ENCODE results near the gene NRIP1.
"Not testable (repeated sequence)": the region's sequence is repeated elsewhere in the genome, so short reads cannot be mapped to it uniquely, and the experiment has no call there.

The NRIP1 gene

DNA sequence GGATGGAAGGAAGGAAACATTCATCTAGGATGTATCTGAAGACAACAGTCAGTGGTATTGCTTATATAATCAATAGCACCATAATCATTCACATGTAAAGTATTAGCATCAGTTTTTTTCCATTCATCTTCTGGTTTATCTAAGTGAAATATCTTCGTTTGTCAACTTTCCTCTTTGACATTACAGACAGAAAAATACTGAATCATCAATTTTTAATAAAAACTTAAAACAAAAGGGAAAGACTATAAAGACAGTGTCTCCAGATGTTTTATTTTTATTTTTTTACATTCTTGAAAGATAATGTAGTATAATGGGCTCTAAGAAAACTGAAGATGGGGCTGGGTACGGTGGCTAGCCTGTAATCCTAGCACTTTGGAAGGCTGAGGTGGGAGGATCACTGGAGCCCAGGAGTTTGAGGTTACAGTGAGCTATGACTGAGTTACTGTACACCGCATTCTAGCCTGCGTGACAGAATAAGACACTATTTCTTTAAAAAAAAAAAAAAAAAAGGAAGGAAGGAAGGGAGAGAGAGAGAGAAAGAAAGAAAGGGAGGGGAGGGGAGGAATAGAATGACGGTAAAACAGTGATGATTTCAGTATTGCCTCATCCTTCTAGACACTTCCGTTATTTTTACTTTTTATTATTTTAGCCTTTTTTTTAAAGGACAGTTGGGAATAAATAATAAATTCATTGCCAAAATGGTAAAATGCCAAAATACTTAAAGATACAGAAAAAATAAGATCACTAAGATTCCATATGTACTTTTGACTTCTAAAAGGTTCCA is 89.5 kb downstream of the NRIP1 start:
- no peak for DNase-seq (ENCODE audit: low read depth)

DNA sequence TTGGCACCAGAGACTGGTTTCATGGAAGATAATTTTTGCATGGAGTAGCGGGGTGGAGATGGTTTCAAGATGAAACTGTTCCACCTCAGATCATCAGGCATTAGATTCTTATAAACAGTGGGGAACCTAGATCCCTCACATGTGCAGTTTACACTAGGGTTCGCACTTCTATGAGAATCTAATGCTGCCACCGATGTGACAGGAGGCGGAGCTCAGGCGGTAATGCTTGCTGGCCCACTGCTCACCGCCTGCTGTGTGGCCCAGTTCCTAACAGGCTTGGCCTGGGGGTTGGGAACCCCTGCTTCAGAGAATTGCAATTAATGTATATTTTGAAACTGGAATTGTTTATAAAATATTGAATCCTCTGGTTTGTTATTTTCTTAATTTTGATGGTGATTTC is 92.1 kb downstream of the NRIP1 start:
- no peak for DNase-seq (ENCODE audit: low read depth)

DNA sequence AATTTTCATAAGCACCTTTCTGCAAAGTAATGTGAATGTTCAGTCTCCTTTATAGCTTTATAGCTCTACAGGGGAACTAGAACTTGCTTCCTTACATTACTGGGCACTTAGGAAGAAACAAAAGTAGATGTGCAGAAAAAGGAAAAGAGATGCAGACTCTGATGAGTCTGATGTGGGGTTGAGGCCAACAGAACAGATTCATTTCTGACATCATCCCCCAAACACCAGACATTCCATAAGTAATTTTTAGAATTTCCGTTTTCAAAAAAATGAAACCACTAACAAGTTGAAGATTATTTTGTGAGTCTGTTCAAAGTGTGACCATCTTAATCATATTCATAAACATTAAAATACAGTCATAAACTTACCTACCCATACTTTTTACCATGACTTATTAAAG is 96.0 kb downstream of the NRIP1 start:
- DNase-seq (ENCODE audit: low read depth), result no peak

DNA sequence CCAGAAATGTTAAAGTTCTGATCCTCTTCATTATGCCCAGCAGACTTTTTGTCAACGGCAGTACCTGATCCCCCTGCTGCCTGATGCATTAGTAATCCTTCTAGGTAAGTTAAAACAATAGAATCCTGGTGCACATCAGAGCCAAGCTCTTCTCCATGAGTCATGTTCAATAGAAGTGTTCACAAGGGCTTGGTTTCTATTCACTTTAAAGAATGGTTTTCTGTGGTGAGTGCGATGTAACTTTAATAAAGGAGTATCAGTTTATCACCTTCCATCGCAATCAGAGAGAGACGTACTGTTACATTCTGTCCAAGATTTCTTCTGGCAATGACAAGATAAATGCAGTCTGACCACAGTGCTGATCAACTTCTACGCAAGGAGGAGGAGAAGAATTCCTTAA is 96.8 kb downstream of the NRIP1 start:
- DNase-seq (ENCODE audit: low read depth), result no peak

DNA sequence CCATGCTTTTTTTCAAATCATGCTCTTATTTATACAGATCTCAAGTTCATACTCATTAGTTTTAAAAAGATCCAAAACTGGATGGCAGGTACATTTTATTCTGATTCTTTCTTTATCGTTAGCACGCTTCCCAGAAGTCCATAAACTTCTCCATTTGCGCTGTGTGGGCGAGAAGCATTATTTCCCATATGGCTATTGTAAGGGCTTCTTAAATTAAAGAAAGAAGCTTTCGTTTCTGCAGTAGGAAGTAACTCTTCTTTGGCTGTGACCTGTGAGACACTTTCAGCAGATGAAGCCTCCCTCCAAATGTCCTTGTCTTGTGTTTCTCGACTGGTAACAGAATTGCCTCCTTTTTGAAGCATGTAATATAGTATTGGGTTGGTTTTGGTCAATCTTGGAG is 100.2 kb downstream of the NRIP1 start:
- DNase-seq (ENCODE audit: low read depth), result no peak

DNA sequence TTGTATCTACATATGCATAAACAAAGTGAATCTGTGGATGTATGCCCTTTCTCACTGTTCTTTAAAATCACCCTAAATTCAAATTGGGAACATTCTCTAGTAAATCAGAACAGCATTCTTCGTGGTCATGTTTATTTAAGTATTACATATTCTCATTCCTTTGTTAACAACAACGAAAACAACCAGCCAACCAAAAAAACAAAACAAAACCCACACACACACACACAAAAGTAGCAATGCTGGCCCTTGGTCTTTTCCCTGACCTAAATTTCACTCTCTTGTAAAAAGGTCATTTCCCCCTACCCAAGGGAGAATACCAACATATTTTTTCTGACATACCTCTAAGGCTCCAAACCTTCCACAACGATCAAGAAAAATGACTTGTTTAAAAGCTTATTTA is 102.6 kb downstream of the NRIP1 start:
- DNase-seq (ENCODE audit: low read depth), result no peak

DNA sequence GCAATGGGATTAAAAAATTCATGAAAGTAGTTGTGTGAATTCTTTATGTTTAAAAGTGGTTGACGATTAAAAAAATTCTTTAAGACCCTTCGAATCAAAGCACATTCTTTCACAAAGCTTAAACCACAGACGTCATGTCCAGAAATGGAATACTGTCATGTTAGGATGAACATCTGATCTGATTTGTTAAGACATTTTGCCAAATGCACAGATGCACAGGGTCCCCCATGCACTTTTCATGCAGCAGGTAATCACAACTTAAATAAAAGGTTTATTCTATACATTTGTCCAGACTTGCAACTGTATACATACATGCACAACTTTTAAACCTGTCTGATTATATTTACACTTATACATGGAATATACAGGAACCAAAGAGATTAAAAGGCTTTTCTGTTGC is 103.3 kb downstream of the NRIP1 start:
- DNase-seq (ENCODE audit: low read depth), result no peak

DNA sequence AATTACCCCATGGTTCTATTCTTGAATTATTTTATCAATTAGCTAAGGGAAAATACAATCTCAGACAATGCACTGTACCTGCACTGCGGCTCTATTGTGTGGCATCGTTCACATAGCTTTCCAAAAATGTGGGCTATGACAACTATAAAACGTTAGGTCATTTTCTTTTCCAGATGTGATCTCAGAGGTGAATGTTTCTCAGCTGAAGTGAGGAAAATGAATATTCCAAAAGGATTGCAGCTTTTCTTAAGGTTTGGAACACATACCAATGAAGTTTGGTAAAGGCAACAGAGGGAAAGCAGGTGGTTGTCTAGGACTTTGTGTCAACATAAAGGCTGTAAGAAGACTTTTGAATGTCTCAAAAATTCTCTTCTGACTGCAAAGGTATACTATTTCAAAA is 105.5 kb downstream of the NRIP1 start:
- DNase-seq (ENCODE audit: low read depth), result no peak

DNA sequence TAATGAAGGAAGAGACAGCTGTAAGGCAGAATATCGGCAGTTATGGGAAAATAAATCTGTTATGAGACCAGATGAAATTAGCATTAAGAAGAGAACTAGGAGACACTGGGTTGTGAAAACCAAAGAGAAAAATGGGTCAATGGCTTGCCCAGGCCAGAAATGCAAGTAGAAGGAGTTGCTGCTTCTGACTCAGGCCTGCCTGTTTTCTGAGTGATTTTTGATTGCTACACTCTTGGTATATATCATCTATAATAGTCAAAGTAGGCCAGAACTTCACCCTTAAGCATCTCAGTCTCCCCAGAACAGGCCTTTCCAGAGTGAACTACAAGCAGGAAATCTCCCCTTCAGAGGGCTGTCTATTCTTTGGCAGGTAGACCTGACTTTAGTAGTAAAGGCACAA is 107.0 kb downstream of the NRIP1 start:
- DNase-seq (ENCODE audit: low read depth), result no peak

DNA sequence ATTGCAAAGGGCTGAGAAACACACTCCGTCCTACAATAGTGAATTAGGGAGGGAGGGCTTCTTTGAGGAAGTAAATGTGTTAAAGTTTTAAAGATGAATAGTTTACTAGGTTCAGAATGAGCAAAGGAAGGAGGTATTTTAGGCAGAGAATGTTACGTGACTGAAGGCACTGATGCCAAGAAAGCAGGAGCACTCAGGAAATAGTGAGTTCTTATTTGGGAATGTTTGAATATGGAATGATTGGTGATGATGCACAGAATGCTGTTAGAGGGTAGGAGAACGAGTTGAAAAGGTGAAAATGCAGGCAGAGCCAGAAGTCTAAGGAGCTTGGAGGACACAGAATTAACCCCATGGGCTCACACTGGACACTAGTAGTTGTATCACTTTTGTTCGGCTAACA is 108.0 kb downstream of the NRIP1 start:
- peak; percentile 37 for DNase-seq (ENCODE audit: low read depth)

DNA sequence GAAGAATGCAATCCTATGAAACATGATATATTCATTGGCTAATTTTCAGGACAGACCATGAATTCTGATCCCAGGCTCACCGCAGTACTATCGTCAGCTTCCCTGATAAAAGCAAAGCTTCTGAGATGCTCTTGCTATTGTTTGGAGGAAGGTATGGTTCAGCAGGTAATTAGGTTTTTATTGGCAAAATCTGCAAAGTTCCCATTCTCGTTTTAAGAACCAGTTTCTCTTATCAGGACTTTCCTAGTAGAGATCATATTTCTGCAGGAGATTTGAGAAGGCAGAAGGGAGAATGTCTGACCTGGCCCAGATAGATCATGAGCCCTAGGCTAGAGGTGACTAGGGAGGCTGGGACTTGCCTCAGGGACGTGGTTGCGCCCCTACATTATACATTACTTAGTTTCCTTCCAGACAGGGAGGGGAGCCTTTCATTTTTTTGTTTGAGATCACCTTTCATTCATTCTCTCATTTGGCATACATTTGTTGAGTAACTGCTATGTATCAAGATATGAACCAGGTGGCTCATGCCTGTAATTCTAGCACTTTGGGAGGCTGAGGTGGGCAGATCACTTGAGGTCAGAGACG is 108.8 kb downstream of the NRIP1 start:
- DNase-seq (ENCODE audit: low read depth), result no peak

DNA sequence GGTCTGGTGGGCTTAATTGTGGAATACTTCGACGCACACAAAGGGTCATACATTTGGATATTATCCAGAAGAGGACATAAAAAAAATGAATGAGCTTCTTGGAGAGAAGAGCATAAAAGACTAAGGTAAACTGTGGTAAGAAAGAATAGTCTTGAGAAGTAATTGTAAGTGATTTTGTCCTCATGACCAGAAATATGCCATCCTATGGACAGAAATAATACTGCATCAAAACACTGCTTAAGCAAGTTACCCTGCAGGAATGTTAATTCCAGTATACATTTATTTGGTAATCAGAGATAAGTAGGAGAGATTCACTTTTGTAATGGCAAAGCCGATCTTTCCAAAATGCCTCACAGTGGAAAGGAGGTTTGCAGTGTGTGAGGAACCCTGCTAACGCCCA is 111.9 kb downstream of the NRIP1 start:
- no peak for DNase-seq (ENCODE audit: low read depth)

DNA sequence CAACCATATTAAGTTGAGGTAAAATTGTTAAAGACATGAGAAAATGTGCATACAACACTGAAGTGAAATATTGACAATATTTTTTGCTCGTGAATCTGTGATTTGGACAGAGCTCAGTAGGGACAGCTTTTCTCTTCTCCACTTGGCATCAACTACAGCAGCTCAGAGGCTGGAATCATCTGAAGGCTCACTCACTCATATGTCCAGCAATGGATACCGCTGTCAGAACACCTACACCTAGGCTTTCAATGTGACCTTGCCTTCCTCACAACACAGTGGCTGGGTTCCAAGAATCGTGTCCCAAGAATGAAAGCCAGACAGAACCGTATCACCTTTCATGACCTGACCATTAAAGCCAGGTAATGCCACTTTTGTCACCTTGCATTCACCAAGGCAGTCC is 115.2 kb downstream of the NRIP1 start:
- no peak for DNase-seq (ENCODE audit: low read depth)

DNA sequence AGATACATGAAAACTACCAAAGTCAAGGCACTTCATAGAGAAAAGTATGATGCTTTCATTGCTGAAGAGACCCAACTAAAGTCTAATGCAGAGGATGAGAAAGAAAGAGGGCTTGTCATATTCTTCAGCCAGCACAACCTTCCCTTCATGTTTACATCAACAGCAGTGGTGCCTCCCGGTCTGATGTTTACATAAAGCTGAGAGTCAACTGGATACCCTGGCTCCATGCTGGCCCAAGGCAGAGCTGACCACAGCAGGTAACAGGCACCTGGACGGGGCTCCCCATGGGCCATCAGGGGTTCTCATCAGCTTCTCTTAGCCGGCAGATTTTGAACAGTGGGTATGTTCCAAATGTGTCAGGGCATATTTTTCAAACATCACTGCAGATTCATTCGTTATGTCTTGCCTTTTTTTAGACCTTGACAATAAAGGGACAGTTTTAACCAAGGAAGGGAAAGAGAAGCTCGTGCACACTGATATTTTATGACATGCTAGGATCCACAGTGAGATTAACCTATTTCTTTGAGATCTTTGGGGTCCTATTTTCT is 117.1 kb downstream of the NRIP1 start:
- DNase-seq (ENCODE audit: low read depth), result no peak

DNA sequence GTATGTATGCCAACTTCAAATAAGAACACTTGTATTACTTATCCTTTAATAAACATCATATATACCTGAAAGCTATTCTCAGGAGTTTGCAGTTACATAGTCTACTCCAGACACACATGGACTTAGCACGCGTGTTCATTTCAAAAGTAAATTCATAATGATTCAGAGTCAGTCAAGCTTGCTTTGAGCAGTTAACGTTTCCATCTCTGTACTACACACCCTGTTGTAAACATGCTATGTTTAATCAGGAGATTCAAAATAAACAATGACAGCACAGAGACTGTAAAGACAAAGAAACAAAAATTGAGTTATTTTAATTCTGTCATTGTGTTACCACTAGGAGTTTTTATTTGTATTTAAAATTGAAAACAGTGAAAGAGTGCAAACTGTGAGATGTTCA is 119.6 kb downstream of the NRIP1 start:
- DNase-seq (ENCODE audit: low read depth), result no peak

DNA sequence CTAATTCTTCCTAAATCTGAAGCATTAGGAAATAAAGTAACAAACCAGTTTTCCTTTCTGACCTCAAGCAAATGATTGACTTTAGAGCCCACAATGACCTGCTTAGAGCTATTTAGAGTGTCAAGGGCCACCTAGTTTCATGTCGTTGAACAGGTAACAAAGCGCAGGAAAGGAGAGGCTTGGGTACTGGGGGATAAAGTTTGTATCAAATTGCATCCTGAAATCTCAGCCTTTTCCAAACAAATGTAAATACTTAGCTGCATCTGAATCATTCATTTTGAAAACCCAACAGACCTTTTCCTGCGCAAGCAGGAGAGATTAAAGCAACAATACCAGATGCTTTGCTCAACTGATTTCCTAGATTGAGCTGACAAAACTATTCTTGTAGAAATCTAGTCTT is 121.2 kb downstream of the NRIP1 start:
- DNase-seq (ENCODE audit: low read depth), result no peak

DNA sequence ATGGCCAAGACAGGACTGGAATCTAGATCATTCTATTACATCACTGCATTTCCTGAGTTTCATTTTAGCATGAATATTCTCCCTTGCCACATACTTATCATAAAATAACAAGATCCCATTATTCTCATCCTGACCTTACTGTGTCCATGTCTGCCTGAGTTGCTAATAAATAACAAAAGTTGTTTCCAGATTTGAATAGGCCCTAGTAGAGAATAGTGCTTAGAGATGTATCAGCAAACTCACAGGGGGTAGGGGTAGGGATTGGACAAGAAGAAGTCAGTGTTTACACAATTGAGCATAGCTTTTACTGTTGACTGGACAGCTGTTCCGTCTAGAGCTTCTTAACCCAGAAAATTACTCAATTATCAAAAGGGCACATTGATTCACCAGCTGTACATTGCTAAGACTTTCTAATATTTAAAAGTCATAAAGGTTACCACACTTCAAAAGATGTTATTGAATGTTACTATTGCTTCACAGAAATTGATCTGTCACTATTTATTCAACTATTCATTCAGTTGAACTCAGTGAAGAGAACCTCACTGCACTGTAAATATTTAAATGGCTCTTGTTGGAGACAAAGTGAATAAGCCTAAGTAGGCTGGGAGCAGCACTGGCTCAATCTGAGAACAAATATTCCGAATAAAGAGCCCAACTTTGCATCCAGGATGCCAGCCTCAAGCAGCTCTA is 121.9 kb downstream of the NRIP1 start:
- no peak for DNase-seq (ENCODE audit: low read depth)

DNA sequence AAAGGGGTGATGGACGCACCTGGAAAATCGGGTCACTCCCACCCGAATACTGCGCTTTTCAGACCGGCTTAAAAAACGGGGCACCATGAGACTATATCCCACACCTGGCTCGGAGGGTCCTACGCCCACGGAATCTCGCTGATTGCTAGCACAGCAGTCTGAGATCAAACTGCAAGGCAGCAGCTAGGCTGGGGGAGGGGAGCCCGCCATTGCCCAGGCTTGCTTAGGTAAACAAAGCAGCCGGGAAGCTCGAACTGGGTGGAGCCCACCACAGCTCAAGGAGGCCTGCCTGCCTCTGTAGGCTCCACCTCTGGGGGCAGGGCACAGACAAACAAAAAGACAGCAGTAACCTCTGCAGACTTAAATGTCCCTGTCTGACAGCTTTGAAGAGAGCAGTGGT is 137.5 kb downstream of the NRIP1 start:
- not testable (repeated sequence) for DNase-seq (ENCODE audit: low read depth)

DNA sequence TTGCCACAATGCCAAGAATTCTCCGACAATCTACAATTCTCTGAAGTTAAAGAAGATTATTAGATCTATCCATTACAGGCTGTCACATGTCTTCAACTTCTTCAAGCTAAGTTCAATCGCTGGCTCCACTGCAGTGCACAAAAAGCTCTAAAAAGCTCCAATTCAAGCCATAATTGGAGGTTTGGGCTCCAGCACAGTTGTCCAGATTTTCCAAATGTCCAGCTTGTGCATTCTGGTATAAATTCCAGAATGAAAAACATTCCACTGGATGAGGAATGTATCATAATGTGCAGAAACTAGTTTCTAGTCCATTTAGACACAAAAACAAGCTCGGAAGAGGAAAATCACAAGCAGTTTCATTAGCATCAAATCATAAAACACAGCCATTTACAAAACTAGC is 138.6 kb downstream of the NRIP1 start:
- DNase-seq (ENCODE audit: low read depth), result no peak

DNA sequence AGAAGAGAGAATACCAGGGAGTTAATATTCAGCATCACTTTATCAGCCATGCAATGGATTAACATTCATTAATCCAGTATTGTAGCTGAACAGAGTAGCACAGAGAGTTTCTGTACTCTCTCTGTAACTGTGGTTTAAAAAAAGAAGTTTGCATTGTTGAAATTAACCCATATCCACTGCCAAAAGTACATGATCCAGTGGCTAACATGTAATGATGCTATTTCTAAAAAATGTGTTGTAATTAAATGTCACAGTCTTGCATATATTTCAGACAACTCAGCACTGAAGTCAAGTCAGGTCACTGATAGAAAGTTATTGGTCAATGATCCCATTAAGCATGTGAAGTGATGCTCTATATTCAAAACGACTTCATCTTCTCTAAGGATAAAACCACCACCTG is 141.3 kb downstream of the NRIP1 start:
- peak; percentile 47 for DNase-seq (ENCODE audit: low read depth)

DNA sequence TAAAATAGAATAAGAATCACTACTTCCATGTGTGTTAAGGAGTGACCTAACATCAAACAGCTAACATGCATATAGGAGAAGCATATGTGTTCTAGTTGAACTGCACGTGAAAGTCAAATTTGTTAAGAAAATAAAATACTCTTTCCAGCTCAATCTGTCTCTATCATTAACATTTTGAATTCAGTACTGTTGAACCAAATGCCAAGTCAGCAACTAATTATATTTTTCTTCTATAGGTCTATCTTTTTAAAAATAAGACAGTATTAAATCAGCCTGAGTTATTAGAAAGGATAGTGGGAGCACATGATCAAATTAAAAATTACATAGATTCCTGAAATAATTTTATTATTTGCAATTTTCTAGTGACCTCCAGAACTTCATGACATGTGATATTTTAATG is 141.8 kb downstream of the NRIP1 start:
- DNase-seq (ENCODE audit: low read depth), result no peak

DNA sequence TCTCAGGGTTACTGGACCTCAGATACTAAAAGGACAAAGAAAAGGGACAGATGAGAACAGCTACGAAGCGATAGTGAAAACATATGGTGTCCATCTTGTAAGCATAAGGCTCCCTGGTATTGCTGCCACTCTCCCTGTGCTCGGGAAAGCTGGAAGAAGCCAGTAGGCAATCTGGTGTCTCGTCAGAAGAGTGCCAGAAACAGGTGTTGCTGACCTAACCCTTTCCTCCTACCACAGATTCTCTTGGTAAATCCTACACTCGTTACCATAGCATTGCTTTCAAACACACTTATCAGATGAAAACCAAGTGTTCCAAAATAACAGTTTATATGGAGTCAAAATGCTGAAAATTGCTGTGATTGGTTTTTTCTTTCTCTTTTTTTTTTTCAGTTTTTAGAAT is 146.3 kb downstream of the NRIP1 start:
- DNase-seq (ENCODE audit: low read depth), result no peak

DNA sequence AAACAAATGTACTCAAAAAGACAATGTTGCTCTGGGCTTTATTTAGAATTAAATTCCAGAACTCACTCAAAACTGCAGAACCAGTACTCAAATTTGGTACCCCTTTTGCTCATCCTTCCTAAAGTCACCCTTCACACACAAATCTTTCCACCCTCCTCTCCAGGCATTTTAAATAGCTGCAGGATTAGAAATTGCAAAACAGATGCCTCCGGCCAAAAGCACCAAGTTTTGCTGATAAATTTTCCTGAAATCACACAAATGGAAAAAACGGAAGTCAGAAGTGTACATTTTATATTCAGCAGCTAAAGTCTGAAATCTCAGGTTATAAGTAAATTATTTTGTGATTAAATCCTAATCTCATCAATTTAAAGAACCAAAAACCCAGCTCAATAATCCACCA is 147.0 kb downstream of the NRIP1 start:
- DNase-seq (ENCODE audit: low read depth), result no peak

Measured in GM04503 (cell line).